SH-SY5Y (cell line): ENCODE measurements around the gene LMNA.

Source experiments
- GATA2 ChIP-seq: IDR thresholded peaks from 2 replicates; pipeline ENCODE4 v1.6.1; 2011; ENCODE audit warnings: mild to moderate bottlenecking, low read depth, low read length
- GATA3 ChIP-seq: IDR thresholded peaks from 2 replicates; pipeline ENCODE4 v1.6.1; 2011; ENCODE audit warnings: low read depth, mild to moderate bottlenecking, low read length, moderate library complexity

GRCh38 chr1:156143765-156144489 lies 29.4 kb downstream of the LMNA start:
- TF ChIP-seq GATA2 (0 out of 2 replicates have a peak, but pooled peaks have one; percentile 4), GATA3 (no peak)
